Ovary (tissue), 3 donors: Measurements from ENCODE around the gene KRT83.

Source experiments
- CTCF ChIP-seq, 3 donors: fragments of 450-650 bp in 2 of 3; fragments of 200-600 bp in 1 of 3; IDR thresholded peaks; one replicate each; pipeline versions ENCODE4 v1.5.1 to v1.8.0; 2016 to 2022; ENCODE audit warnings: antibody characterized with exemption in 3 of 3, mild to moderate bottlenecking in 1 of 3
- EP300 ChIP-seq: sonication (generic); formaldehyde crosslinking; IDR thresholded peaks from one replicate; pipeline ENCODE4 v1.6.1; 2017; ENCODE audit warnings: antibody characterized with exemption
- POLR2A ChIP-seq: fragments of 450-650 bp; IDR thresholded peaks from one replicate; pipeline ENCODE4 v1.6.1; 2017; ENCODE audit warnings: antibody characterized with exemption, mild to moderate bottlenecking, moderate library complexity
- donor health status: DM: no; HTN: no; CAD: no.

DNA sequence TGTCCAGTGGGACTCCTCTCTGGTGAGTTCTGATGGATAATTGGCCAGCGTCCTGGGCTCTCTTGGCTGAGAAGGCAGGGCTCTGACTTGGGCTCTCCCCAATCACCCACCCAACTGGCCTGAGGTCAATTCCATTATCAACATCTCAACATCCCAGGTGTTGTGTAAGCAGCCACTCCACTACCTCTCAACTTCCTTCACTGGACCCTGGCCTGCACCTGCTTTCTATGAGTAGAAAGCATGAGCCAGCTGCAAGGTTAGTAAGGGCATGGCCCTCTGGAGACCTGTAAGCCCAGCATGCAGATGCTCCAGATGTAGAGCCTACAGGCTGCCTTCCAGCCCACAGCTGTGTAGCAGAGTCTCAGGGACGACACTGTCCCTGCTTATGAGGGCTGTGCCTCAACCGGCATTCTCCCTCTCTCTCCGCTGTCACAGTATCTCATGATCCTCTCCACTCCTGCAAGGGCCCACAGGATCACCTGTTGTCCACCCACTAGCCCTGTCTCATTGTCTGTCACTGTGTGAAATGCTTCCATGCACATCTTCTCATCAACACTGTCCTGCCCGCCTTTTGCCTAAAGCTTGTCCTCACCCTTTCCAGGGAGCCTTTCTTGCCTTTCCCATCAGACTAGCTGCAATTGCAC, 24.5 kb downstream of the KRT83 start:
- TF ChIP-seq CTCF (IDR thresholded peaks at IDR 0.05) (no peak), EP300 (no peak), POLR2A (no peak)
